A549 (cell line): Measurements from ENCODE around the gene CAMTA1. TPM values are rescaled to one million over a fixed set of nuclear protein-coding genes. Genes with fewer than 3 reads are reported as not detected.

Experiments used
- ATAC-seq, 2 experiments: fragments of 200-7000 bp in 1 of 2; fragments of >200 bp in 1 of 2; cut with Nextera tagmentation in 1 of 2; cut with Tn5 transposase in 1 of 2; 3 replicates each; pipeline versions ENCODE4 v1.8.0 to v1.9.1; 2018 to 2020; ENCODE audit warnings: mild to moderate bottlenecking in 1 of 2, moderate library complexity in 1 of 2
- CTCF ChIA-PET: fragments of 300-600 bp; sonication (Branson Sonifier 250); formaldehyde crosslinking; extraction: SDS; loops from one replicate; lab custom pipeline; 2021; ENCODE audit warnings: antibody characterized with exemption, inconsistent platforms; lab: Yijun Ruan, JAX
- POLR2A ChIA-PET: fragments of 350-600 bp; formaldehyde crosslinking; extraction: SDS; loops from one replicate; lab custom pipeline; 2021; ENCODE audit warnings: antibody characterized with exemption, inconsistent platforms; lab: Yijun Ruan, JAX
- DNase-seq, 2 experiments: peaks; one replicate each; pipeline versions ENCODE4 v3.0.0 to v3.0.0-alpha.2; 2011 to 2016; ENCODE audit warnings: low read depth in 1 of 2, low spot score in 1 of 2
- FAIRE-seq: peaks from 2 replicates; lab custom pipeline; 2011; peaks lifted over from hg19 to GRCh38; lab: Jason Lieb, UNC
- H3K27ac ChIP-seq, 2 experiments: fragments of >200 bp; sonication (Bioruptor Twin); formaldehyde crosslinking; 3 replicates each; pipeline ENCODE4 v1.5.1; 2016 to 2017
- H3K4me1 ChIP-seq: fragments of >200 bp; sonication (Bioruptor Twin); formaldehyde crosslinking; 3 replicates; pipeline ENCODE4 v1.6.1; 2016
- H3K4me2 ChIP-seq: fragments of >200 bp; sonication (Bioruptor Twin); formaldehyde crosslinking; 3 replicates; pipeline ENCODE4 v1.6.1; 2016
- H3K4me3 ChIP-seq: fragments of >200 bp; sonication (Bioruptor Twin); formaldehyde crosslinking; 3 replicates; pipeline ENCODE4 v1.5.1; 2016
- H3K9me3 ChIP-seq: fragments of >200 bp; sonication (Bioruptor Twin); formaldehyde crosslinking; 3 replicates; pipeline ENCODE4 v1.6.1; 2016
- ATOH8 ChIP-seq: fragments of 250-450 bp; sonication (Bioruptor Pico); IDR thresholded peaks from 2 replicates; pipeline ENCODE4 v1.5.0; 2020; ENCODE audit warnings: low read depth, mild to moderate bottlenecking, moderate library complexity
- BCL3 ChIP-seq: fragments of >200 bp; sonication (Bioruptor Twin); formaldehyde crosslinking; IDR thresholded peaks from 3 replicates; pipeline ENCODE4 v1.6.1; 2016
- CBX2 ChIP-seq: fragments of 200-600 bp; sonication (generic); IDR thresholded peaks from 2 replicates; pipeline ENCODE4 v1.6.1; 2016; ENCODE audit warnings: low read depth, mild to moderate bottlenecking, borderline replicate concordance
- EHMT2 ChIP-seq: fragments of 200-600 bp; sonication (generic); IDR thresholded peaks from 2 replicates; pipeline ENCODE4 v1.6.1; 2016; ENCODE audit warnings: antibody characterized with exemption, low read depth, mild to moderate bottlenecking, moderate library complexity
- EP300 ChIP-seq, 2 experiments: fragments of >200 bp; sonication (Bioruptor Twin); formaldehyde crosslinking; IDR thresholded peaks; 2 replicates in 1 of 2; 3 replicates in 1 of 2; pipeline ENCODE4 v1.6.1; 2016 to 2017
- ESRRA ChIP-seq: fragments of 150-350 bp; IDR thresholded peaks from 2 replicates; pipeline ENCODE4 v1.6.1; 2014; ENCODE audit warnings: mild to moderate bottlenecking, low read length, borderline replicate concordance
- FOSB ChIP-seq: fragments of 250-450 bp; sonication (Bioruptor Pico); IDR thresholded peaks from 2 replicates; pipeline ENCODE4 v1.5.0; 2020; ENCODE audit warnings: mild to moderate bottlenecking, moderate library complexity
- HES2 ChIP-seq: fragments of >200 bp; sonication (Bioruptor Twin); formaldehyde crosslinking; IDR thresholded peaks from 2 replicates; pipeline ENCODE4 v1.6.1; 2016
- HOXA7 ChIP-seq: fragments of 250-450 bp; sonication (Bioruptor Pico); IDR thresholded peaks from 2 replicates; pipeline ENCODE4 v1.5.0; 2020; ENCODE audit warnings: mild to moderate bottlenecking, moderate library complexity
- HOXB5 ChIP-seq: fragments of 250-450 bp; sonication (Bioruptor Pico); IDR thresholded peaks from 2 replicates; pipeline ENCODE4 v1.5.0; 2020; ENCODE audit warnings: mild to moderate bottlenecking, moderate library complexity
- KDM1A ChIP-seq: fragments of 200-600 bp; sonication (generic); IDR thresholded peaks from 2 replicates; pipeline ENCODE4 v1.6.1; 2016; ENCODE audit warnings: low read depth, mild to moderate bottlenecking
- NFE2L2 ChIP-seq: fragments of 150-350 bp; conservative IDR thresholded peaks from 2 replicates; pipeline ENCODE4 v1.6.1; 2014; ENCODE audit warnings: low read length
- POLR2A ChIP-seq: IDR thresholded peaks from 2 replicates; pipeline ENCODE4 v1.6.1; 2012; ENCODE audit warnings: mild to moderate bottlenecking, low read length
- RARB ChIP-seq: fragments of 250-450 bp; sonication (Bioruptor Pico); IDR thresholded peaks from 2 replicates; pipeline ENCODE4 v1.8.0; 2021; ENCODE audit warnings: mild to moderate bottlenecking, moderate library complexity
- SREBF2 ChIP-seq: fragments of 450-650 bp; IDR thresholded peaks from 2 replicates; pipeline ENCODE4 v1.6.1; 2014; ENCODE audit warnings: mild to moderate bottlenecking, moderate library complexity
- TP53 ChIP-seq: fragments of 250-450 bp; sonication (Bioruptor Pico); IDR thresholded peaks from 2 replicates; pipeline ENCODE4 v1.5.0; 2021; ENCODE audit warnings: mild to moderate bottlenecking, moderate library complexity
- USF2 ChIP-seq: fragments of 450-650 bp; IDR thresholded peaks from 2 replicates; pipeline ENCODE4 v1.6.1; 2014; ENCODE audit warnings: antibody characterized with exemption
- ZNF302 ChIP-seq: fragments of 250-450 bp; sonication (Bioruptor Pico); IDR thresholded peaks from 2 replicates; pipeline ENCODE4 v1.9.0; 2021; ENCODE audit warnings: inconsistent platforms, mild to moderate bottlenecking, moderate library complexity
- ZSCAN20 ChIP-seq: fragments of 250-450 bp; sonication (Bioruptor Pico); IDR thresholded peaks from 2 replicates; pipeline ENCODE4 v1.8.0; 2022; ENCODE audit warnings: mild to moderate bottlenecking, moderate library complexity
- WGBS: methylation state at CpG from one replicate; pipeline ENCODE4 v1.1.6; 2017; ENCODE audit errors: missing lambda C conversion rate; 5-methylcytosine and 5-hydroxymethylcytosine counted together
- polyA plus RNA-seq, 4 experiments: library from polyadenylated mRNA; depleted of rRNA in 3 of 4; stranded (reverse); fragments of >200 nt; fragmentation: RNase III in 1 of 4; extraction: RNeasy Plus Mini Kit Qiagen cat#74134 plus additional on column Dnase treatment in 1 of 4; gene quantifications; 2 replicates in 3 of 4; 3 replicates in 1 of 4; pipeline ENCODE4 v1.2.3, GENCODE V29; 2011 to 2017
- TF ChIP-seq, protein P1 (sequence below): fragments of >200 bp; sonication (Bioruptor Twin); formaldehyde crosslinking; IDR thresholded peaks from 3 replicates; pipeline ENCODE4 v1.5.1; 2016
- TF ChIP-seq, protein P2 (sequence below): fragments of 200-600 bp; sonication (generic); IDR thresholded peaks from 2 replicates; pipeline ENCODE4 v1.6.1; 2016; ENCODE audit warnings: antibody characterized with exemption, mild to moderate bottlenecking, moderate library complexity

Gene CAMTA1
- polyA plus RNA-seq, 2 of the 4 experiments (the other 2 are of a cell fraction) = 58.8 to 75.0 TPM

GRCh38 chr1:7225711-7226505, 440.7 kb downstream of the CAMTA1 start (continued):
- TF ChIP-seq, protein P1, sequence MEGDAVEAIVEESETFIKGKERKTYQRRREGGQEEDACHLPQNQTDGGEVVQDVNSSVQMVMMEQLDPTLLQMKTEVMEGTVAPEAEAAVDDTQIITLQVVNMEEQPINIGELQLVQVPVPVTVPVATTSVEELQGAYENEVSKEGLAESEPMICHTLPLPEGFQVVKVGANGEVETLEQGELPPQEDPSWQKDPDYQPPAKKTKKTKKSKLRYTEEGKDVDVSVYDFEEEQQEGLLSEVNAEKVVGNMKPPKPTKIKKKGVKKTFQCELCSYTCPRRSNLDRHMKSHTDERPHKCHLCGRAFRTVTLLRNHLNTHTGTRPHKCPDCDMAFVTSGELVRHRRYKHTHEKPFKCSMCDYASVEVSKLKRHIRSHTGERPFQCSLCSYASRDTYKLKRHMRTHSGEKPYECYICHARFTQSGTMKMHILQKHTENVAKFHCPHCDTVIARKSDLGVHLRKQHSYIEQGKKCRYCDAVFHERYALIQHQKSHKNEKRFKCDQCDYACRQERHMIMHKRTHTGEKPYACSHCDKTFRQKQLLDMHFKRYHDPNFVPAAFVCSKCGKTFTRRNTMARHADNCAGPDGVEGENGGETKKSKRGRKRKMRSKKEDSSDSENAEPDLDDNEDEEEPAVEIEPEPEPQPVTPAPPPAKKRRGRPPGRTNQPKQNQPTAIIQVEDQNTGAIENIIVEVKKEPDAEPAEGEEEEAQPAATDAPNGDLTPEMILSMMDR = no peak
- TF ChIP-seq ZNF302 (CRISPR knock-in tag) = no peak
- TF ChIP-seq CBX2 = no peak
- TF ChIP-seq BCL3 = no peak
- no peak for TF ChIP-seq KDM1A
- no peak for TF ChIP-seq HOXB5 (CRISPR knock-in tag)
- no peak for TF ChIP-seq ZSCAN20
- no peak for TF ChIP-seq EHMT2
- TF ChIP-seq, all 56 proteins: peak for 0

GRCh38 chr1:7227654-7228053, 442.4 kb downstream of the CAMTA1 start:
- WGBS = 100% methylated on average over 4 of the region's 5 CpGs
- H3K4me3 ChIP-seq = no peak overlapping the region
- DNase-seq (no peak), ATAC-seq (no peak), FAIRE-seq (no peak)
- peaks cover 37% of the 10 kb centered on the region for H3K4me1 ChIP-seq
- POLR2A ChIA-PET = no interaction called here
- H3K27ac ChIP-seq = peak overlapping the region in 1 of 2 experiments; percentile 81; a peak in 2 of 6 replicates
- H3K9me3 ChIP-seq = no peaks in the 10 kb centered on the region
- CTCF ChIA-PET = interaction anchor here (1.6 kb wide), 1 partner anchor 185 kb away, joined by 6 read pairs; no protein-coding TSS in a partner anchor
- TF ChIP-seq SREBF2 = no peak
- no peak for TF ChIP-seq USF2
- no peak for TF ChIP-seq RARB
- no peak for TF ChIP-seq KDM1A
- no peak for TF ChIP-seq HOXA7 (CRISPR knock-in tag)
- TF ChIP-seq, protein P1 = no peak
- no peak for TF ChIP-seq EP300 (IDR thresholded peaks at IDR 0.05)
- no peak for TF ChIP-seq TP53
- no peak for TF ChIP-seq ZSCAN20
- no peak for TF ChIP-seq ESRRA
- TF ChIP-seq FOSB (CRISPR knock-in tag) = no peak
- TF ChIP-seq, protein P2, sequence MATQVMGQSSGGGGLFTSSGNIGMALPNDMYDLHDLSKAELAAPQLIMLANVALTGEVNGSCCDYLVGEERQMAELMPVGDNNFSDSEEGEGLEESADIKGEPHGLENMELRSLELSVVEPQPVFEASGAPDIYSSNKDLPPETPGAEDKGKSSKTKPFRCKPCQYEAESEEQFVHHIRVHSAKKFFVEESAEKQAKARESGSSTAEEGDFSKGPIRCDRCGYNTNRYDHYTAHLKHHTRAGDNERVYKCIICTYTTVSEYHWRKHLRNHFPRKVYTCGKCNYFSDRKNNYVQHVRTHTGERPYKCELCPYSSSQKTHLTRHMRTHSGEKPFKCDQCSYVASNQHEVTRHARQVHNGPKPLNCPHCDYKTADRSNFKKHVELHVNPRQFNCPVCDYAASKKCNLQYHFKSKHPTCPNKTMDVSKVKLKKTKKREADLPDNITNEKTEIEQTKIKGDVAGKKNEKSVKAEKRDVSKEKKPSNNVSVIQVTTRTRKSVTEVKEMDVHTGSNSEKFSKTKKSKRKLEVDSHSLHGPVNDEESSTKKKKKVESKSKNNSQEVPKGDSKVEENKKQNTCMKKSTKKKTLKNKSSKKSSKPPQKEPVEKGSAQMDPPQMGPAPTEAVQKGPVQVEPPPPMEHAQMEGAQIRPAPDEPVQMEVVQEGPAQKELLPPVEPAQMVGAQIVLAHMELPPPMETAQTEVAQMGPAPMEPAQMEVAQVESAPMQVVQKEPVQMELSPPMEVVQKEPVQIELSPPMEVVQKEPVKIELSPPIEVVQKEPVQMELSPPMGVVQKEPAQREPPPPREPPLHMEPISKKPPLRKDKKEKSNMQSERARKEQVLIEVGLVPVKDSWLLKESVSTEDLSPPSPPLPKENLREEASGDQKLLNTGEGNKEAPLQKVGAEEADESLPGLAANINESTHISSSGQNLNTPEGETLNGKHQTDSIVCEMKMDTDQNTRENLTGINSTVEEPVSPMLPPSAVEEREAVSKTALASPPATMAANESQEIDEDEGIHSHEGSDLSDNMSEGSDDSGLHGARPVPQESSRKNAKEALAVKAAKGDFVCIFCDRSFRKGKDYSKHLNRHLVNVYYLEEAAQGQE = no peak
- TF ChIP-seq HES2 = no peak
- TF ChIP-seq POLR2A = no peak
- TF ChIP-seq ATOH8 (CRISPR knock-in tag) = no peak
- no peak for TF ChIP-seq NFE2L2
- TF ChIP-seq, all 56 proteins: peak for 0
- H3K4me2 ChIP-seq = no peak overlapping the region
